HL-60 (cell line): ENCODE results near the gene E4F1.

Experiments used
- CTCF ChIP-seq: IDR thresholded peaks from one replicate; pipeline ENCODE4 v1.5.1; 2011; ENCODE audit warnings: low read length, control low read depth, inconsistent platforms; ENCODE audit not compliant: insufficient read depth
- GABPA ChIP-seq: IDR thresholded peaks from 2 replicates; pipeline ENCODE4 v1.6.1; 2012; ENCODE audit warnings: low read depth
- POLR2AphosphoS5 ChIP-seq: IDR thresholded peaks from 2 replicates; pipeline ENCODE4 v1.6.1; 2012; ENCODE audit warnings: low read depth

- TF ChIP-seq CTCF (no peak), GABPA (no peak), POLR2AphosphoS5 (no peak)
Observed at GRCh38 chr16:2276368-2277195, 53.2 kb downstream of the E4F1 start.
